RWPE1 (cell line): ENCODE measurements around the gene SDHAF2.
A peak's percentile ranks its signal among the peaks of the same experiment; 100 is the strongest.

ENCODE experiments used
- CTCF ChIA-PET: fragments of 350-600 bp; sonication (Branson Sonifier 250); formaldehyde crosslinking; extraction: SDS; loops from one replicate; lab custom pipeline; 2021; lab: Yijun Ruan, JAX
- POLR2A ChIA-PET: fragments of 400-600 bp; formaldehyde crosslinking; extraction: SDS; loops from one replicate; lab custom pipeline; 2020; ENCODE audit warnings: antibody characterized with exemption; ENCODE audit not compliant: low non-redundant PET; lab: Yijun Ruan, JAX
- DNase-seq: peaks from one replicate; pipeline ENCODE4 v3.0.0; 2012; ENCODE audit warnings: low spot score
- H3K27ac ChIP-seq: fragments of 450-650 bp; 2 replicates; pipeline ENCODE4 v1.5.1; 2017
- CTCF ChIP-seq: fragments of 450-650 bp; conservative IDR thresholded peaks from 2 replicates; pipeline ENCODE4 v1.5.1; 2017; ENCODE audit warnings: low read depth, mild to moderate bottlenecking

SDHAF2 gene

GRCh38 chr11:61482513-61482912 is 52.6 kb downstream of the SDHAF2 start:
- H3K27ac ChIP-seq, result no peak overlapping the region
- ChIA-PET CTCF (interaction anchor here (0.6 to 1.6 kb wide), 5 partner anchors 32 to 153 kb away, joined by 3 to 10 read pairs (median 4); no protein-coding TSS in a partner anchor), POLR2A (no interaction called here)
- DNase-seq, result no peak
- TF ChIP-seq CTCF, result 0 out of 2 replicates have a peak, but pooled peaks have one; percentile 18

GRCh38 chr11:61484541-61484940 is 54.6 kb downstream of the SDHAF2 start:
- ChIA-PET POLR2A (no interaction called here), CTCF (interaction anchor here (0.6 to 0.7 kb wide), 2 partner anchors 154 to 813 kb away, joined by 6 read pairs; no protein-coding TSS in a partner anchor)
- H3K27ac ChIP-seq, result no peak overlapping the region
- DNase-seq, result no peak
- TF ChIP-seq CTCF, result no peak

GRCh38 chr11:61485080-61485479 is 55.2 kb downstream of the SDHAF2 start:
- H3K27ac ChIP-seq, result no peak overlapping the region
- no peak for DNase-seq
- ChIA-PET CTCF (interaction anchor here (0.6 kb wide), 1 partner anchor 154 kb away, joined by 6 read pairs; no protein-coding TSS in a partner anchor), POLR2A (no interaction called here)
- no peak for TF ChIP-seq CTCF

- CTCF ChIA-PET, result interaction anchor here (0.6 to 0.7 kb wide), 3 partner anchors 23 to 152 kb away, joined by 3 read pairs; partner anchors contain the start of gene LRRC10B
These were observed 56.2 kb downstream of the SDHAF2 start for GRCh38 chr11:61486011-61486620.

GRCh38 chr11:61486779-61487178 is 56.9 kb downstream of the SDHAF2 start:
- H3K27ac ChIP-seq, result no peak overlapping the region
- POLR2A ChIA-PET, result no interaction called here
- no peak for TF ChIP-seq CTCF
- DNase-seq, result peak; percentile 52
- CTCF ChIA-PET, result interaction anchor here (0.6 to 1.1 kb wide), 4 partner anchors 22 to 152 kb away, joined by 3 to 7 read pairs (median 3); partner anchors contain the start of gene LRRC10B

More at GRCh38 chr11:61486011-61486620, 56.2 kb downstream of the SDHAF2 start:
- no peak overlapping the region for H3K27ac ChIP-seq
- POLR2A ChIA-PET, result no interaction called here
- TF ChIP-seq CTCF, result no peak
- no peak for DNase-seq

GRCh38 chr11:61487342-61488025 is 57.6 kb downstream of the SDHAF2 start:
- POLR2A ChIA-PET, result no interaction called here
- H3K27ac ChIP-seq, result no peak overlapping the region
- no peak for TF ChIP-seq CTCF
- CTCF ChIA-PET, result interaction anchor here (1.1 kb wide), 1 partner anchor 30 kb away, joined by 7 read pairs; no protein-coding TSS in a partner anchor
- no peak for DNase-seq
